Activated T-cell treated with anti-CD3 and anti-CD28 coated beads, Interleukin-2, amount 50 U/mL, for 24 hours (primary cell): Measurements from ENCODE around the gene TRAM1L1.
A peak's percentile ranks its signal among the peaks of the same experiment; 100 is the strongest.

ENCODE experiments used
- DNase-seq: peaks from one replicate; pipeline ENCODE4 v3.0.0-alpha.2; 2020
- H3K27ac Mint-ChIP-seq: 2 replicates; pipeline ENCODE4 v1.8.0; 2020; ENCODE audit warnings: mild to moderate bottlenecking, mixed read lengths
- H3K27me3 Mint-ChIP-seq: 2 replicates; pipeline ENCODE4 v1.8.0; 2020; ENCODE audit warnings: mixed read lengths
- H3K36me3 Mint-ChIP-seq: 2 replicates; pipeline ENCODE4 v1.8.0; 2020; ENCODE audit warnings: low read depth, mixed read lengths
- H3K4me1 Mint-ChIP-seq: 2 replicates; pipeline ENCODE4 v1.8.0; 2020; ENCODE audit warnings: low read depth, mixed read lengths
- H3K4me3 Mint-ChIP-seq: 2 replicates; pipeline ENCODE4 v1.8.0; 2020; ENCODE audit warnings: mild to moderate bottlenecking, moderate library complexity, mixed read lengths
- H3K9me3 Mint-ChIP-seq: 2 replicates; pipeline ENCODE4 v1.8.0; 2020; ENCODE audit warnings: mixed read lengths

The TRAM1L1 gene

GRCh38 chr4:117084866-117085701 lies at the start of gene TRAM1L1:
TRAM1L1 (minus strand) TSS chr4:117085576; CDS start chr4:117085393, 183 bp downstream.
- Mint-ChIP-seq H3K36me3 (no peaks in the 10 kb centered on the region), H3K9me3 (peaks cover 7% of the 10 kb centered on the region), H3K27me3 (peaks cover 18% of the 10 kb centered on the region), H3K4me3 (peak within 1 kb of the TSS; percentile 42), H3K4me1 (peaks cover 8% of the 10 kb centered on the region), H3K27ac (no peak within 1 kb of the TSS)
- DNase-seq = peak; percentile 34

DNA sequence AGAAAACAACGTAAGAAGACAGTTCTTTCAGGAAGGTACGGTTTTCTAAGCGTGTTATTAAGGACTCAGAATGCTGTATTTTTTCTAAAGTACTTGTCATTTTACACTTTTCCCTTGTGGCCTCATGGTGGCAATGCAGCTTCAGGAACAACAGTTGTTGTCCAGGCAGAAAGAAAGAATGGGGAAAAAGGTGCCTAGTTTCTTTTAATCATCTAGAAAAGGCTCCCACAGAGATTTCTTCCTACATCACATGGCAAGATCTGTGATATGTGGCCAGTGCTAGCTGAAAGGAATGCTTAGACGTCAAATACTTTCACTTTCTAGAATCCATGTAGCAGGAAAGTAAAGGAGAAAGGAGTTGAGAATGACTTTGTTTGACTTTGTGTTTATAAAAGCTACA lies 49.0 kb upstream of the TRAM1L1 start:
- Mint-ChIP-seq H3K36me3 (no peaks in the 10 kb centered on the region), H3K27me3 (no peaks in the 10 kb centered on the region), H3K27ac (no peak overlapping the region), H3K9me3 (peaks cover 12% of the 10 kb centered on the region), H3K4me3 (no peak overlapping the region), H3K4me1 (no peaks in the 10 kb centered on the region)
- no peak for DNase-seq

DNA sequence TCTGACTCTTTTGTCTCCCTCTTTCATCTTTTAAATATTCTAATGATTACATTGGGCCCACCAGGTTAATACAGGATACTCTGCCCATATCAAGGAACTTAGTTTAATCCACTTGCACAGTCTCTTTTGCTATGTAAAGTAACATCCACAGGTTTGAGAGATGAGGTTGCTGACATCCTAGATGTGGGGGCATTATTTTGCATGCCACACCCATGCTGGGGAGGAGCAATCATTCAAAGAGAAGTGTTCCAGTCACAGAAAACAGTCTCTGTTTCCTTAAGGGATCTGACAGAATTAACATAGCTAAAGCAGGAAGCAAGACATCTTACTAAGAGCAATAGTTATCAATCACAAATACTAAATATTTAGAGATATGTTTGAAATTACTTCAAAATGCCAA lies 11.5 kb upstream of the TRAM1L1 start:
- Mint-ChIP-seq H3K36me3 (no peaks in the 10 kb centered on the region), H3K27ac (no peak overlapping the region), H3K4me3 (no peak overlapping the region), H3K27me3 (no peaks in the 10 kb centered on the region), H3K9me3 (no peaks in the 10 kb centered on the region), H3K4me1 (no peaks in the 10 kb centered on the region)
- DNase-seq = no peak

DNA sequence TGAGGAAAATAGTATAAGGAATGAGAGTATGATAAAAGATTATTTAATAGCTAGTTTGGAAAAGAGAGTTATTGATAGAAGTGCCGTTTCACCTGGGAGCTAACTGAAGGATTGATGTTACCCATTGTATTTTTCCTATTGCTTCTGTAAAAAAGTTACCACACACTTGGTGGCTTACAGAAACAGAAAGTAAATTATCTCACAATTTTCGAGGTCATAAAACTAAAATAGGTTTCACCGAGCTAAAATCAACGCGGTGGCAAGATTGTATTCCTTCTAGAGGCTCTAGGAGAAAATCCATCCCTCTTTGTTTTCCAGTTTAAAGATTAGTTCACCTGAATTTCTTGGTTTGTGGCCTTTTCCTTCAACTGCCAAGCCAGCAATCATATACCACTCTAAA lies 11.1 kb upstream of the TRAM1L1 start:
- Mint-ChIP-seq H3K27ac (no peak overlapping the region), H3K27me3 (no peaks in the 10 kb centered on the region), H3K4me1 (no peaks in the 10 kb centered on the region), H3K4me3 (no peak overlapping the region), H3K9me3 (no peaks in the 10 kb centered on the region), H3K36me3 (no peaks in the 10 kb centered on the region)
- no peak for DNase-seq

DNA sequence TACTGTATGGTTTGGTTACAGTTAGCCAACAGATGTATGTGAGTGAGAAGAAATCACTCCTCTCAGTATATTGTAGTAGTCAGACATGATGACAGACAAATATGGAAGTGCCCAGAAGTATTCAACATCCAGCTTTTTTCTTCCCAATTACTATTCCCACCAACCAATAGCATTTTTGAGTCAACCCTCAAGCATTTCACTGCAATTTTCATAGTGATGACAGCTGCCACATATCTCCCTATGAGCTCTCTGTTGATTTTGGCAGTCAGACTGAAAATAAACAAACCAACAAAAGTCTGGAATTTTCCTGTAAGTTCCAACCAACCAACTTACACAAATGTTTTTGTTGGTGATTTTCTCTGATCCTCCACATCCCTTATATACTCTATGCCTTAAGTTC lies 8.2 kb upstream of the TRAM1L1 start:
- H3K4me1 Mint-ChIP-seq = no peaks in the 10 kb centered on the region
- H3K27ac Mint-ChIP-seq = no peak overlapping the region
- no peaks in the 10 kb centered on the region for H3K9me3 Mint-ChIP-seq
- H3K4me3 Mint-ChIP-seq = no peak overlapping the region
- no peaks in the 10 kb centered on the region for H3K36me3 Mint-ChIP-seq
- H3K27me3 Mint-ChIP-seq = no peaks in the 10 kb centered on the region
- no peak for DNase-seq

DNA sequence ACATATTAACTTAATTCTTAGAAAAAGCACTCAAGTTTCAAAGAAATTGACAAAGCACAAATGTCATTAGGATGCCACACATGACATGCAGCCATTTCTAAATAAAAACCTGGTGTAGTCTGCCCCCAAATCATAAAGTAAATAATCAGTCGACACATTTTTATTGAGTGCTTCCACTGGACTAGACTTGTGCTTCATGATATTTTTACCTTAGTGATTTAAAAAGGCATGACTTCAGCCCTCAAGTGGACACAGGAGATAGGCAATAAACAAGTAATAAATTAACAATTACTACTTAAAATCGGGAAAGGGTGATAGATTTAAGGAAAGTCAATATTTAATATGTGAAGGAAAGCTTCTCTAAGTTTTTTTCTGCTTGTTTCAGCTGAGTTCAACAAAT lies 7.6 kb downstream of the TRAM1L1 start:
- no peaks in the 10 kb centered on the region for H3K4me1 Mint-ChIP-seq
- H3K4me3 Mint-ChIP-seq = no peak overlapping the region
- no peak for DNase-seq
- H3K27ac Mint-ChIP-seq = no peak overlapping the region
- H3K9me3 Mint-ChIP-seq = no peaks in the 10 kb centered on the region
- no peaks in the 10 kb centered on the region for H3K36me3 Mint-ChIP-seq
- no peaks in the 10 kb centered on the region for H3K27me3 Mint-ChIP-seq

GRCh38 chr4:117068120-117068519 lies 17.3 kb downstream of the TRAM1L1 start:
- DNase-seq = no peak
- H3K36me3 Mint-ChIP-seq = no peaks in the 10 kb centered on the region
- no peak overlapping the region for H3K27ac Mint-ChIP-seq
- no peaks in the 10 kb centered on the region for H3K4me1 Mint-ChIP-seq
- no peak overlapping the region for H3K4me3 Mint-ChIP-seq
- no peaks in the 10 kb centered on the region for H3K27me3 Mint-ChIP-seq
- H3K9me3 Mint-ChIP-seq = no peaks in the 10 kb centered on the region

GRCh38 chr4:117063961-117064696 lies 21.2 kb downstream of the TRAM1L1 start:
- Mint-ChIP-seq H3K9me3 (no peaks in the 10 kb centered on the region), H3K4me3 (no peak overlapping the region), H3K36me3 (no peaks in the 10 kb centered on the region), H3K27ac (no peak overlapping the region), H3K4me1 (no peaks in the 10 kb centered on the region), H3K27me3 (no peaks in the 10 kb centered on the region)
- DNase-seq = no peak

GRCh38 chr4:117042962-117043361 lies 42.4 kb downstream of the TRAM1L1 start:
- Mint-ChIP-seq H3K9me3 (peaks cover 11% of the 10 kb centered on the region), H3K4me1 (no peaks in the 10 kb centered on the region), H3K27me3 (no peaks in the 10 kb centered on the region), H3K4me3 (no peak overlapping the region), H3K27ac (no peak overlapping the region), H3K36me3 (no peaks in the 10 kb centered on the region)
- DNase-seq = no peak
